SK-N-SH treated with all-trans-retinoic acid at 6 μM for 48 hours (cell line): ENCODE data around the gene KAT6B.

Experiments
- ATAC-seq: fragments of 200-7000 bp; cut with Tn5 transposase; 3 replicates; pipeline ENCODE4 v1.9.1; 2020; ENCODE audit warnings: mild to moderate bottlenecking, moderate library complexity
- ARNTL ChIP-seq: fragments of 450-650 bp; formaldehyde crosslinking; IDR thresholded peaks from 2 replicates; pipeline ENCODE4 v1.5.0; 2020; ENCODE audit warnings: low read depth, mild to moderate bottlenecking, moderate library complexity, borderline replicate concordance
- BACH2 ChIP-seq: fragments of 250-450 bp; sonication (Bioruptor Pico); IDR thresholded peaks from 2 replicates; pipeline ENCODE4 v1.9.0; 2021; ENCODE audit warnings: mild to moderate bottlenecking, borderline replicate concordance
- GLIS3 ChIP-seq: fragments of 250-450 bp; sonication (Bioruptor Pico); IDR thresholded peaks from 2 replicates; pipeline ENCODE4 v1.5.0; 2020; ENCODE audit warnings: mild to moderate bottlenecking, moderate library complexity
- ISL1 ChIP-seq: fragments of 250-450 bp; sonication (Bioruptor Pico); IDR thresholded peaks from 2 replicates; pipeline ENCODE4 v2.1.2; 2022; ENCODE audit warnings: mild to moderate bottlenecking, moderate library complexity
- OSR1 ChIP-seq: fragments of 250-450 bp; sonication (Bioruptor Pico); IDR thresholded peaks from 2 replicates; pipeline ENCODE4 v1.8.0; 2022; ENCODE audit warnings: moderate library complexity, mild to moderate bottlenecking, inconsistent platforms
- RARB ChIP-seq: fragments of 250-450 bp; sonication (Bioruptor Pico); IDR thresholded peaks from 2 replicates; pipeline ENCODE4 v1.8.0; 2021; ENCODE audit warnings: mild to moderate bottlenecking, moderate library complexity
- TCF4 ChIP-seq: fragments of 250-450 bp; sonication (Bioruptor Pico); IDR thresholded peaks from 2 replicates; pipeline ENCODE4 v1.8.0; 2021; ENCODE audit warnings: mild to moderate bottlenecking, moderate library complexity, borderline replicate concordance
- TOX ChIP-seq: fragments of 250-450 bp; sonication (Bioruptor Pico); IDR thresholded peaks from 2 replicates; pipeline ENCODE4 v1.8.0; 2021; ENCODE audit warnings: mild to moderate bottlenecking, moderate library complexity, borderline replicate concordance
- ZC3H10 ChIP-seq: fragments of 250-450 bp; sonication (Bioruptor Pico); IDR thresholded peaks from 2 replicates; pipeline ENCODE4 v1.5.1; 2021; ENCODE audit warnings: mild to moderate bottlenecking, moderate library complexity
- ZFP3 ChIP-seq: fragments of 250-450 bp; sonication (Bioruptor Pico); IDR thresholded peaks from 2 replicates; pipeline ENCODE4 v1.5.0; 2020; ENCODE audit warnings: mild to moderate bottlenecking, moderate library complexity
- ZFP30 ChIP-seq: fragments of 450-650 bp; formaldehyde crosslinking; IDR thresholded peaks from 2 replicates; pipeline ENCODE4 v1.5.0; 2022; ENCODE audit warnings: mild to moderate bottlenecking, moderate library complexity
- ZNF565 ChIP-seq: fragments of 450-650 bp; formaldehyde crosslinking; conservative IDR thresholded peaks from 2 replicates; pipeline ENCODE4 v1.5.0; 2020; ENCODE audit warnings: low read depth, mild to moderate bottlenecking, moderate library complexity
- ZNF70 ChIP-seq: fragments of 450-650 bp; formaldehyde crosslinking; IDR thresholded peaks from 2 replicates; pipeline ENCODE4 v1.5.0; 2020; ENCODE audit warnings: mild to moderate bottlenecking, moderate library complexity
- ZNF8 ChIP-seq: fragments of 450-650 bp; formaldehyde crosslinking; IDR thresholded peaks from 2 replicates; pipeline ENCODE4 v1.5.0; 2020; ENCODE audit warnings: mild to moderate bottlenecking, moderate library complexity
- TF ChIP-seq, protein P1 (sequence below): fragments of 250-450 bp; sonication (Bioruptor Pico); IDR thresholded peaks from 2 replicates; pipeline ENCODE4 v1.5.1; 2020; ENCODE audit warnings: low read depth, mild to moderate bottlenecking, moderate library complexity
- TF ChIP-seq, protein P2 (sequence below): fragments of 250-450 bp; sonication (Bioruptor Pico); IDR thresholded peaks from 2 replicates; pipeline ENCODE4 v1.8.0; 2020; ENCODE audit warnings: mild to moderate bottlenecking, moderate library complexity, borderline replicate concordance
- TF ChIP-seq, protein P3 (sequence below): fragments of 250-450 bp; sonication (Bioruptor Pico); IDR thresholded peaks from 2 replicates; pipeline ENCODE4 v1.8.0; 2021; ENCODE audit warnings: low read depth, mild to moderate bottlenecking, moderate library complexity, borderline replicate concordance
- TF ChIP-seq, protein P4 (sequence below): fragments of 250-450 bp; sonication (Bioruptor Pico); IDR thresholded peaks from 2 replicates; pipeline ENCODE4 v1.5.0; 2020; ENCODE audit warnings: mild to moderate bottlenecking, moderate library complexity
- TF ChIP-seq, protein P5 (sequence below): fragments of 250-450 bp; sonication (Bioruptor Pico); IDR thresholded peaks from 2 replicates; pipeline ENCODE4 v1.5.1; 2021; ENCODE audit warnings: mild to moderate bottlenecking, moderate library complexity

The KAT6B gene

DNA sequence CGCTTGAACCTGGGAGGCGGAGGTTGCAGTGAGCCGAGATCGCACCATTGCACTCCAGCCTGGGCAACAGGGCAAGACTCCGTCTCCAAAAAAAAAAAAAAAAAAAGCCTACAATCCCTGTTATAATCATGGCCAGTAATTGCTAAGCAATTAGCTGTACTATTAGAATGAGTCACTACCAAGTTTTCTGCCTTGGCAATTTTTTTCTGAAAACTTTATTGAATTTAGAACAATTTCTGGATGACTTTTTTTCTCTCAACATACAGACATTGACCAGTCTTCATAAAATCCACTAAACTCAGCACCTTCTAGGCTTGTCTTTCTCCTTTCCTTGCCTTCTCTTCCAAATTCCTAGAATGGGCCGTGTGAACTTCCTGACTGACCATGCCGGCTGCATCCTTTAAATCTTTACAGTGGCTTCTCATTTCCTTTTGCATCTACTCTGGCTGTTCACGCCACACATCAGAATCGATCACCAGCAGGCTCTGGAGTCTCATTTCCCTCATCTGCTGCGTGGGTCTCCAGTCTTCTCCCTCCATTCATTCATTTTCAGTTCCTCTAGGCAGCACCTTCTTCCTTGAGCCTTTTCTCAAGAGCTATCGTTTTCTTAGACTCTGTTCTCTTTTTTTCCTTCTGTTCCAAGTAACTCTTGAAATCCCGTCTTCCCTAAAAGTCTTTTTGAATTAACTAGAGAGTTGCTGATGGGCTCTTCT is 107.9 kb downstream of the KAT6B start:
- no peak for ATAC-seq
- TF ChIP-seq ARNTL (no peak), TCF4 (CRISPR knock-in tag) (no peak), ZNF565 (CRISPR knock-in tag) (no peak), TOX (CRISPR knock-in tag) (no peak), BACH2 (CRISPR knock-in tag) (no peak), RARB (CRISPR knock-in tag) (no peak)

DNA sequence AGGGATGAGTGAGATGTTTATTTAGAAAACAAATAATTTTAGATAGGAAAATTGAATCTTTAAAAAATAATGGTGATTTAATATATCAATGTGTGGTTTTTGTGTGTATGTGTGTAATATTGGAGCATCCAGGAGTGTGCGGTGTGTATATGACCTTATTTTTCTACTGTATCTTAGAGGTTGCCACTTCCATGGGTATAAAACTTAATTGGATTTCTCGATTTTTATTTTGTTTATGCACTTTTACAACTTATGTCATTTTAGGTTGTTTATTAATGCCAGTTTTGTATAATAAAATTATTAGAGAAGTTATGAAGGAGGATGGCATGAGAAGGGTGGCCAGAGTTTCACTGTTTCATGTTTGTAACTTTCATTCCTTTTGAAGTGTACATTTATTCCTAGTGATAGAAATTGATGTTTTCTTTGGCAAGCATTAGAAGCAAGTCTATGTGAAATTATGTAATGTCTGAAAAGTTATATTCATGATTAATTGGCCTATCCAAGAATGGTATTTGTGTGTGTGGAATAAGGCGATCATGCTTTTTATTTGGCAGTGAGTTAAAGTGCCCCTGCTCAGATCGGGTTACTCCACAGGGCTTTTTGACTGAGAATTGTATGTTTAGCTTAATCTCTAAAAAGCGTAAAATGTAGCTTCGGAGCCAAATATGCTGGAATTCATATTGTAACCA is 110.3 kb downstream of the KAT6B start:
- TF ChIP-seq ISL1 (CRISPR knock-in tag) (peak; percentile 90), TOX (CRISPR knock-in tag) (peak; percentile 75; the same call in 1 of the 2 replicates), GLIS3 (CRISPR knock-in tag) (no peak), ZC3H10 (CRISPR knock-in tag) (peak; percentile 59; the same call in 1 of the 2 replicates)
- TF ChIP-seq, protein P1, sequence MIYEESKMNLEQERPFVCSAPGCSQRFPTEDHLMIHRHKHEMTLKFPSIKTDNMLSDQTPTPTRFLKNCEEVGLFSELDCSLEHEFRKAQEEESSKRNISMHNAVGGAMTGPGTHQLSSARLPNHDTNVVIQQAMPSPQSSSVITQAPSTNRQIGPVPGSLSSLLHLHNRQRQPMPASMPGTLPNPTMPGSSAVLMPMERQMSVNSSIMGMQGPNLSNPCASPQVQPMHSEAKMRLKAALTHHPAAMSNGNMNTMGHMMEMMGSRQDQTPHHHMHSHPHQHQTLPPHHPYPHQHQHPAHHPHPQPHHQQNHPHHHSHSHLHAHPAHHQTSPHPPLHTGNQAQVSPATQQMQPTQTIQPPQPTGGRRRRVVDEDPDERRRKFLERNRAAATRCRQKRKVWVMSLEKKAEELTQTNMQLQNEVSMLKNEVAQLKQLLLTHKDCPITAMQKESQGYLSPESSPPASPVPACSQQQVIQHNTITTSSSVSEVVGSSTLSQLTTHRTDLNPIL = peak; percentile 62
- TF ChIP-seq, protein P2, sequence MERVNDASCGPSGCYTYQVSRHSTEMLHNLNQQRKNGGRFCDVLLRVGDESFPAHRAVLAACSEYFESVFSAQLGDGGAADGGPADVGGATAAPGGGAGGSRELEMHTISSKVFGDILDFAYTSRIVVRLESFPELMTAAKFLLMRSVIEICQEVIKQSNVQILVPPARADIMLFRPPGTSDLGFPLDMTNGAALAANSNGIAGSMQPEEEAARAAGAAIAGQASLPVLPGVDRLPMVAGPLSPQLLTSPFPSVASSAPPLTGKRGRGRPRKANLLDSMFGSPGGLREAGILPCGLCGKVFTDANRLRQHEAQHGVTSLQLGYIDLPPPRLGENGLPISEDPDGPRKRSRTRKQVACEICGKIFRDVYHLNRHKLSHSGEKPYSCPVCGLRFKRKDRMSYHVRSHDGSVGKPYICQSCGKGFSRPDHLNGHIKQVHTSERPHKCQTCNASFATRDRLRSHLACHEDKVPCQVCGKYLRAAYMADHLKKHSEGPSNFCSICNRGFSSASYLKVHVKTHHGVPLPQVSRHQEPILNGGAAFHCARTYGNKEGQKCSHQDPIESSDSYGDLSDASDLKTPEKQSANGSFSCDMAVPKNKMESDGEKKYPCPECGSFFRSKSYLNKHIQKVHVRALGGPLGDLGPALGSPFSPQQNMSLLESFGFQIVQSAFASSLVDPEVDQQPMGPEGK = peak; percentile 26; the same call in 1 of the 2 replicates
- peak; percentile 88 for ATAC-seq

DNA sequence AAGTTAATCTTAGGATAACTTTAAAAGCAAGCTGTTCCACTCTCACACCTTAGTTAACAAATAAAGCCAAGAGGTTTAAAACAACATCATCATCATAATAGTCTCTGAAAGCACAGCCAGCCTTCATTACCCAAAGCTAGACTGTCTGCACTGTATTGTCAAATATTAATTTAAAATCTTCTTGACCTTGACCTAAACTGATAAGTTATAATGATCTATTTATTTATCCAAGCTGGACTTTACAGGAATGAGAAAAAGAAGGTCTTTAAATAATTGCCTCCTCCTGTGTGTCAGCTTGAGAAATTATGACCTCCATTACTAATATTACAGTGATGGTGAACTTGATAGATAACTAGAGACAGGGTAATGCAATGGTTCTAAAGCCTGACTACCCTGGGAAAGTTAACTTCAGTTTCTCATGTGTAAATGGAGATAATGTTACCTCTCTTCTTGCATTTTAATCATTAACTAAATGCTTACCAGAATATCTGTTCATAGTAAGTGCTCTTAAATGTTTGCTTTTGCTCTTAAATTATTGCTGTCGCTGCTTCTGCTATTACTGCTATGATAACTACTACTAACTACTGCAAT is 111.0 kb downstream of the KAT6B start:
- no peak for TF ChIP-seq ZNF70
- TF ChIP-seq TOX (CRISPR knock-in tag) = peak; percentile 73; the same call in 1 of the 2 replicates
- ATAC-seq = peak; percentile 50

DNA sequence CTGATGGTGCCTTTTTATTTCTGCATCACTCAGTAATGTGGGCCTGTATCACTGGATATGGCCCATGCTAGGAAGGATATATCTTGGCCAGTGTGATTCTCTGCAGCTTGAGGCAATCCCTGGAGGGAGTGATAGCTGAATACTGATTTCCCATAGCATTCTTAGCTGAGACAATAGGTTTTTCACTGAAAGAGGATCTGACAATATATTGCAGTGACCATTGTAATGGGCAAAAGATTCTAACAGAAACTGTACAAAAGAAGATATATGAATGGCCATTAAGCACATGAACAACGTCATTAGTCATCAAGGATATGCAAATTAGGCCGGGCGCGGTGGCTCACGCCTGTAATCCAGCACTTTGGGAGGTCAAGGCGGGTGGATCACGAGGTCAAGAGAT is 117.8 kb downstream of the KAT6B start:
- TF ChIP-seq TOX (CRISPR knock-in tag) = no peak
- TF ChIP-seq, protein P3, sequence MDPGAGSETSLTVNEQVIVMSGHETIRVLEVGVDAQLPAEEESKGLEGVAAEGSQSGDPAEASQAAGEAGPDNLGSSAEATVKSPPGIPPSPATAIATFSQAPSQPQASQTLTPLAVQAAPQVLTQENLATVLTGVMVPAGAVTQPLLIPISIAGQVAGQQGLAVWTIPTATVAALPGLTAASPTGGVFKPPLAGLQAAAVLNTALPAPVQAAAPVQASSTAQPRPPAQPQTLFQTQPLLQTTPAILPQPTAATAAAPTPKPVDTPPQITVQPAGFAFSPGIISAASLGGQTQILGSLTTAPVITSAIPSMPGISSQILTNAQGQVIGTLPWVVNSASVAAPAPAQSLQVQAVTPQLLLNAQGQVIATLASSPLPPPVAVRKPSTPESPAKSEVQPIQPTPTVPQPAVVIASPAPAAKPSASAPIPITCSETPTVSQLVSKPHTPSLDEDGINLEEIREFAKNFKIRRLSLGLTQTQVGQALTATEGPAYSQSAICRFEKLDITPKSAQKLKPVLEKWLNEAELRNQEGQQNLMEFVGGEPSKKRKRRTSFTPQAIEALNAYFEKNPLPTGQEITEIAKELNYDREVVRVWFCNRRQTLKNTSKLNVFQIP = no peak
- TF ChIP-seq, protein P1 = no peak
- TF ChIP-seq BACH2 (CRISPR knock-in tag) = no peak
- no peak for TF ChIP-seq ISL1 (CRISPR knock-in tag)
- no peak for TF ChIP-seq RARB (CRISPR knock-in tag)
- no peak for TF ChIP-seq TCF4 (CRISPR knock-in tag)
- ATAC-seq = no peak

DNA sequence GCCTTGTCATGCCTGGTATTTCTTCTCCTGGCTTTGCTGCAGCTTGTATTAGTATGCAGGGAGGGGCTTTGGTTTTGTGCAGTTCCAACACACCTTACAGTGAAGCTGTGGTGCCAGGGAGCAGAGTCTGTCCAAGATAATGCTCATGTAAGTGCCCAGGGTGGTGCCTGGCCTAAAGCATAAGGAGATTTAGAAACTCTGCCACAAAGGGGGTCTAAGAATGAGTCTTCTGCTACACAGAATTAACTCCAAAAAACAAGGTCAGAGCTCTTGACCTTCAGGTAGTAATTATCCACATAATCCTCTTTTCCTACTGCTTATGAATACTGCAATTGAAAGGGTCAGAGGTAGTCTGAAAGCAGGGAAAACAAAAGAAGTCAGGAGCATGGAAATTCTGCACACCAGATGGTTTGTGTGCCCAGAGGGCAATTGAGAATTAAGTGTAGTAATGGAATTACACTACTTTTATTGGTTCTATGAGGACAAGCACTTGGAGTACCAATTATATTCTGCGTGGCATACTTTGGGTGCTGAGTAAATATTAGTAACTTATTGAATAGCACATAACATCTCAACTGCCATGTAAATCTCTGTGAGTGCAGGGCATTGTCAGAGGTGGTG is 121.5 kb downstream of the KAT6B start:
- peak; percentile 30 for ATAC-seq
- TF ChIP-seq, protein P4, sequence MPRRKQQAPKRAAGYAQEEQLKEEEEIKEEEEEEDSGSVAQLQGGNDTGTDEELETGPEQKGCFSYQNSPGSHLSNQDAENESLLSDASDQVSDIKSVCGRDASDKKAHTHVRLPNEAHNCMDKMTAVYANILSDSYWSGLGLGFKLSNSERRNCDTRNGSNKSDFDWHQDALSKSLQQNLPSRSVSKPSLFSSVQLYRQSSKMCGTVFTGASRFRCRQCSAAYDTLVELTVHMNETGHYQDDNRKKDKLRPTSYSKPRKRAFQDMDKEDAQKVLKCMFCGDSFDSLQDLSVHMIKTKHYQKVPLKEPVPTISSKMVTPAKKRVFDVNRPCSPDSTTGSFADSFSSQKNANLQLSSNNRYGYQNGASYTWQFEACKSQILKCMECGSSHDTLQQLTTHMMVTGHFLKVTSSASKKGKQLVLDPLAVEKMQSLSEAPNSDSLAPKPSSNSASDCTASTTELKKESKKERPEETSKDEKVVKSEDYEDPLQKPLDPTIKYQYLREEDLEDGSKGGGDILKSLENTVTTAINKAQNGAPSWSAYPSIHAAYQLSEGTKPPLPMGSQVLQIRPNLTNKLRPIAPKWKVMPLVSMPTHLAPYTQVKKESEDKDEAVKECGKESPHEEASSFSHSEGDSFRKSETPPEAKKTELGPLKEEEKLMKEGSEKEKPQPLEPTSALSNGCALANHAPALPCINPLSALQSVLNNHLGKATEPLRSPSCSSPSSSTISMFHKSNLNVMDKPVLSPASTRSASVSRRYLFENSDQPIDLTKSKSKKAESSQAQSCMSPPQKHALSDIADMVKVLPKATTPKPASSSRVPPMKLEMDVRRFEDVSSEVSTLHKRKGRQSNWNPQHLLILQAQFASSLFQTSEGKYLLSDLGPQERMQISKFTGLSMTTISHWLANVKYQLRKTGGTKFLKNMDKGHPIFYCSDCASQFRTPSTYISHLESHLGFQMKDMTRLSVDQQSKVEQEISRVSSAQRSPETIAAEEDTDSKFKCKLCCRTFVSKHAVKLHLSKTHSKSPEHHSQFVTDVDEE (CRISPR knock-in tag) = peak; percentile 98
- TF ChIP-seq ZNF8 (CRISPR knock-in tag) (0 out of 2 replicates have a peak, but pooled peaks have one; percentile 24), OSR1 (CRISPR knock-in tag) (no peak), ZFP3 (no peak), ARNTL (0 out of 2 replicates have a peak, but pooled peaks have one; percentile 17), TCF4 (CRISPR knock-in tag) (peak; percentile 95), ISL1 (CRISPR knock-in tag) (peak; percentile 36), ZC3H10 (CRISPR knock-in tag) (no peak), ZNF565 (CRISPR knock-in tag) (peak; percentile 87; the same call in 1 of the 2 replicates), ZFP30 (CRISPR knock-in tag) (peak; percentile 42; the same call in 1 of the 2 replicates), ZNF70 (peak; percentile 40; the same call in 1 of the 2 replicates)
- TF ChIP-seq, protein P5, sequence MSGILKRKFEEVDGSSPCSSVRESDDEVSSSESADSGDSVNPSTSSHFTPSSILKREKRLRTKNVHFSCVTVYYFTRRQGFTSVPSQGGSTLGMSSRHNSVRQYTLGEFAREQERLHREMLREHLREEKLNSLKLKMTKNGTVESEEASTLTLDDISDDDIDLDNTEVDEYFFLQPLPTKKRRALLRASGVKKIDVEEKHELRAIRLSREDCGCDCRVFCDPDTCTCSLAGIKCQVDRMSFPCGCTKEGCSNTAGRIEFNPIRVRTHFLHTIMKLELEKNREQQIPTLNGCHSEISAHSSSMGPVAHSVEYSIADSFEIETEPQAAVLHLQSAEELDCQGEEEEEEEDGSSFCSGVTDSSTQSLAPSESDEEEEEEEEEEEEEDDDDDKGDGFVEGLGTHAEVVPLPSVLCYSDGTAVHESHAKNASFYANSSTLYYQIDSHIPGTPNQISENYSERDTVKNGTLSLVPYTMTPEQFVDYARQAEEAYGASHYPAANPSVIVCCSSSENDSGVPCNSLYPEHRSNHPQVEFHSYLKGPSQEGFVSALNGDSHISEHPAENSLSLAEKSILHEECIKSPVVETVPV (CRISPR knock-in tag) = peak; percentile 72; the same call in 1 of the 2 replicates
